A673 (cell line): Measurements from ENCODE around the gene LRRTM2. TPM values are rescaled to one million over a fixed set of nuclear protein-coding genes. Genes with fewer than 3 reads are reported as not detected.

ENCODE experiments used
- BruUV-seq: library from RNA; stranded (reverse); fragments of 400-500 nt; replicated peaks from 2 replicates; lab custom pipeline; 2021; lab: Mats Ljungman, UMichigan
- CTCF ChIA-PET: fragments of 300-600 bp; sonication (Branson Sonifier 250); formaldehyde crosslinking; loops from one replicate; lab custom pipeline; 2022; ENCODE audit warnings: antibody characterized with exemption; lab: Charles Lee
- POLR2A ChIA-PET: fragments of 300-600 bp; sonication (Branson Sonifier 250); formaldehyde crosslinking; loops from one replicate; lab custom pipeline; 2022; ENCODE audit warnings: antibody characterized with exemption; ENCODE audit not compliant: low non-redundant PET; lab: Charles Lee
- DNase-seq: peaks from one replicate; pipeline ENCODE4 v3.0.0-alpha.2; 2015; ENCODE audit warnings: low spot score
- H3K27ac ChIP-seq: fragments of 200-600 bp; sonication (generic); 2 replicates; pipeline ENCODE4 v1.5.1; 2016; ENCODE audit warnings: mixed run types, low read depth, mild to moderate bottlenecking, mixed read lengths, antibody characterized with exemption, low read length; ENCODE audit not compliant: poor library complexity, severe bottlenecking
- H3K27me3 ChIP-seq: fragments of 200-600 bp; sonication (generic); replicated peaks from 2 replicates; pipeline ENCODE4 v1.6.1; 2017; ENCODE audit warnings: mixed run types, low read depth, mild to moderate bottlenecking, mixed read lengths, antibody characterized with exemption, low read length; ENCODE audit not compliant: insufficient read depth, poor library complexity
- H3K36me3 ChIP-seq: fragments of 200-600 bp; sonication (generic); 2 replicates; pipeline ENCODE4 v1.6.1; 2016; ENCODE audit warnings: mixed run types, mild to moderate bottlenecking, mixed read lengths, antibody characterized with exemption, low read length; ENCODE audit not compliant: insufficient read depth, poor library complexity, severe bottlenecking
- H3K4me1 ChIP-seq: fragments of 200-600 bp; sonication (generic); 2 replicates; pipeline ENCODE4 v1.6.1; 2017; ENCODE audit warnings: mixed run types, mild to moderate bottlenecking, mixed read lengths, antibody characterized with exemption, low read length; ENCODE audit not compliant: insufficient read depth, poor library complexity, severe bottlenecking
- H3K4me3 ChIP-seq: fragments of 200-600 bp; sonication (generic); 2 replicates; pipeline ENCODE4 v1.5.1; 2016; ENCODE audit warnings: low read depth, mixed run types, mild to moderate bottlenecking, mixed read lengths, low read length; ENCODE audit not compliant: poor library complexity, severe bottlenecking
- H3K9me3 ChIP-seq: fragments of 200-600 bp; sonication (generic); 2 replicates; pipeline ENCODE4 v1.6.1; 2016; ENCODE audit warnings: mixed run types, low read depth, mild to moderate bottlenecking, mixed read lengths, antibody characterized with exemption, low read length; ENCODE audit not compliant: poor library complexity, severe bottlenecking
- CTCF ChIP-seq: fragments of 300-800, 200-600 bp; sonication (generic); conservative IDR thresholded peaks from 2 replicates; pipeline ENCODE4 v1.5.1; 2017; ENCODE audit warnings: low read depth, mild to moderate bottlenecking, antibody characterized with exemption, low read length, moderate library complexity, mixed read lengths
- EZH2 ChIP-seq: fragments of 200-600 bp; sonication (generic); IDR thresholded peaks from 2 replicates; pipeline ENCODE4 v1.6.1; 2017; ENCODE audit warnings: borderline replicate concordance, low read depth, mild to moderate bottlenecking, mixed read lengths, antibody characterized with exemption, low read length; ENCODE audit not compliant: poor library complexity, severe bottlenecking
- intact Hi-C: fragments of 100-400 bp; cut with micrococcal nuclease; formaldehyde crosslinking; loops from one replicate; pipeline ENCODE4 v1.10.0; 2022; ENCODE audit not compliant: unreplicated experiment
- total RNA-seq: library from RNA; stranded (reverse); gene quantifications from 2 replicates; pipeline ENCODE4 v1.2.3, GENCODE V29; 2021

LRRTM2 gene
- total RNA-seq, 1 experiment from 2014 or later = 0.67 TPM

- no peaks in the 10 kb centered on the region for H3K9me3 ChIP-seq
- intact Hi-C loops = no loop called here
- no peaks in the 10 kb centered on the region for H3K27me3 ChIP-seq
- DNase-seq = no peak
- TF ChIP-seq EZH2 = no peak
- TF ChIP-seq CTCF = no peak
- H3K4me1 ChIP-seq = peaks cover 45% of the 10 kb centered on the region
- ChIA-PET POLR2A (no interaction called here), CTCF (no interaction called here)
- no TSS peak for BruUV-seq
- H3K36me3 ChIP-seq = no peaks in the 10 kb centered on the region
- no peak overlapping the region for H3K4me3 ChIP-seq
- H3K27ac ChIP-seq = no peak overlapping the region
Observed at GRCh38 chr5:138876811-138877210, 1.7 kb upstream of the LRRTM2 start.

- Histone ChIP-seq H3K27me3 (no peaks in the 10 kb centered on the region), H3K36me3 (no peaks in the 10 kb centered on the region), H3K4me3 (no peak overlapping the region), H3K27ac (no peak overlapping the region), H3K9me3 (no peaks in the 10 kb centered on the region), H3K4me1 (peaks cover 50% of the 10 kb centered on the region)
- no peak for DNase-seq
- POLR2A ChIA-PET = no interaction called here
- intact Hi-C loops = no loop called here
- TF ChIP-seq EZH2 (no peak), CTCF (no peak)
- no TSS peak for BruUV-seq
- CTCF ChIA-PET = no interaction called here
Observed at GRCh38 chr5:138875946-138876345, 811 bp upstream of the LRRTM2 start.

GRCh38 chr5:138875552-138875875 lies 379 bp upstream of the LRRTM2 start:
- no TSS peak for BruUV-seq
- no peak for DNase-seq
- TF ChIP-seq EZH2 = no peak
- TF ChIP-seq CTCF = no peak
- Histone ChIP-seq H3K27me3 (no peaks in the 10 kb centered on the region), H3K9me3 (no peaks in the 10 kb centered on the region), H3K4me3 (peak overlapping the region; percentile 34), H3K27ac (peak overlapping the region; percentile 47), H3K36me3 (no peaks in the 10 kb centered on the region), H3K4me1 (peaks cover 50% of the 10 kb centered on the region)
- CTCF ChIA-PET = no interaction called here
- POLR2A ChIA-PET = no interaction called here
- intact Hi-C loops = no loop called here
